Endothelial cell (in vitro differentiated cells): ENCODE data around the gene XYLT1. TPM values are rescaled to one million over a fixed set of nuclear protein-coding genes. Genes with fewer than 3 reads are reported as not detected.

ENCODE experiments used
- DNase-seq: peaks from one replicate; pipeline ENCODE4 v3.0.0; 2021; ENCODE audit warnings: low spot score
- H3K27ac Mint-ChIP-seq: one replicate; pipeline ENCODE4 v1.8.0; 2021; ENCODE audit warnings: mixed read lengths, inconsistent platforms; ENCODE audit not compliant: unreplicated experiment
- H3K27me3 Mint-ChIP-seq: one replicate; pipeline ENCODE4 v1.8.0; 2021; ENCODE audit warnings: mild to moderate bottlenecking, moderate library complexity, mixed read lengths, inconsistent platforms; ENCODE audit not compliant: unreplicated experiment
- H3K36me3 Mint-ChIP-seq: one replicate; pipeline ENCODE4 v1.8.0; 2021; ENCODE audit warnings: mild to moderate bottlenecking, low read depth, mixed read lengths, inconsistent platforms; ENCODE audit not compliant: unreplicated experiment
- H3K4me1 Mint-ChIP-seq: one replicate; pipeline ENCODE4 v1.8.0; 2021; ENCODE audit warnings: mild to moderate bottlenecking, mixed read lengths, inconsistent platforms; ENCODE audit not compliant: unreplicated experiment
- H3K4me3 Mint-ChIP-seq: one replicate; pipeline ENCODE4 v1.8.0; 2021; ENCODE audit warnings: mild to moderate bottlenecking, mixed read lengths, inconsistent platforms; ENCODE audit not compliant: unreplicated experiment
- H3K9me3 Mint-ChIP-seq: one replicate; pipeline ENCODE4 v1.8.0; 2021; ENCODE audit warnings: mixed read lengths, inconsistent platforms; ENCODE audit not compliant: unreplicated experiment
- total RNA-seq: library from RNA; stranded (reverse); fragmentation: NEBNext Ultra II Directional; extraction: Animal tissue kit (Norgen Biotek cat#: 25700); gene quantifications from one replicate; pipeline ENCODE4 v1.2.1, GENCODE V29; 2021; ENCODE audit not compliant: unreplicated experiment
- TF ChIP-seq, protein P1 (sequence below): fragments of 200-600 bp; sonication (generic); IDR thresholded peaks from one replicate; pipeline ENCODE4 v1.5.0; 2021; ENCODE audit warnings: antibody characterized with exemption; ENCODE audit not compliant: unreplicated experiment

The XYLT1 gene
- total RNA-seq, 1 donor from 2014 or later = 11.1 TPM

DNA sequence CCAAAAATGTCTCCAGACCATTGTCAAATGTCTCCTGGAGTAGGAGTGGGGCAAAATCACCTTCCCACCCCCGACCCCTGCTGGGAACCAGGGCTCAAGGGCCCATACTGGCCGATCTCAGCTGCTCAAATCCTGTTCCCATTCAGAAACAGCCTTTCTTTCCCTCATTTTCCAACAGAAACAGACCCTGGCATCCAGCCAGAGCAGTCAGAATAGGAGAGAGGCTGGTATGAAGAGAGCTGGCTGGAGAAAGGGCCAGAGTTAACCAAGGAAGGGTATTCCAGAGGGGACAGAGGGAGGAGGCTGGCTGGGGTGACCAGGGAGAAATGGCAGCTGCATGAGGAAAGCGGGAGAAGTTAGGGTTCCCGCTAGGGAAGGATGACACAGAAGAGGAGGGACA, 199.1 kb downstream of the XYLT1 start:
- Mint-ChIP-seq H3K4me1 (peaks cover 21% of the 10 kb centered on the region), H3K4me3 (no peak overlapping the region), H3K27me3 (peaks cover 6% of the 10 kb centered on the region), H3K27ac (no peak overlapping the region), H3K9me3 (no peaks in the 10 kb centered on the region), H3K36me3 (no peaks in the 10 kb centered on the region)
- DNase-seq = no peak
- TF ChIP-seq, protein P1, sequence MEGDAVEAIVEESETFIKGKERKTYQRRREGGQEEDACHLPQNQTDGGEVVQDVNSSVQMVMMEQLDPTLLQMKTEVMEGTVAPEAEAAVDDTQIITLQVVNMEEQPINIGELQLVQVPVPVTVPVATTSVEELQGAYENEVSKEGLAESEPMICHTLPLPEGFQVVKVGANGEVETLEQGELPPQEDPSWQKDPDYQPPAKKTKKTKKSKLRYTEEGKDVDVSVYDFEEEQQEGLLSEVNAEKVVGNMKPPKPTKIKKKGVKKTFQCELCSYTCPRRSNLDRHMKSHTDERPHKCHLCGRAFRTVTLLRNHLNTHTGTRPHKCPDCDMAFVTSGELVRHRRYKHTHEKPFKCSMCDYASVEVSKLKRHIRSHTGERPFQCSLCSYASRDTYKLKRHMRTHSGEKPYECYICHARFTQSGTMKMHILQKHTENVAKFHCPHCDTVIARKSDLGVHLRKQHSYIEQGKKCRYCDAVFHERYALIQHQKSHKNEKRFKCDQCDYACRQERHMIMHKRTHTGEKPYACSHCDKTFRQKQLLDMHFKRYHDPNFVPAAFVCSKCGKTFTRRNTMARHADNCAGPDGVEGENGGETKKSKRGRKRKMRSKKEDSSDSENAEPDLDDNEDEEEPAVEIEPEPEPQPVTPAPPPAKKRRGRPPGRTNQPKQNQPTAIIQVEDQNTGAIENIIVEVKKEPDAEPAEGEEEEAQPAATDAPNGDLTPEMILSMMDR = no peak

DNA sequence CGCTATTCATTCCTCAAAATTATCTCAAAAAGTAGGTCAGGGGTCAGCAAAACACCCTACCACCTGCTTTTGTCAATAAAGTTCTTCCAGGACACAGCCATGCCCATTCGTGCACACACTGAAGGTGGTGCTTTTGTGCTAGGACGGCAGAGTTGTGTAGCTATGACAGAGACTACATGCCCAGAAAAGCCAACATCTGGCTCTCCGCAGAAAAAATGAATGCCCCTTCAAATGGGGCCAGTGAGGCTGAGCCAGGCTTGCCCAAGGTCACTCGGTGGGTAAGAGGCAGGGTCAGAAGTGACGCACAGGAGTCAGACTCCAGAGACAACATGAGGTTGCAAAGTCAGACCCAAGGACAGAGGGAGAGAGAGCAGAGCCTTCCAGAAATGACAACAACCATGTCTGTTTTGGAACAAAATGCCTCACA, 200.1 kb downstream of the XYLT1 start:
- H3K36me3 Mint-ChIP-seq = no peaks in the 10 kb centered on the region
- H3K4me1 Mint-ChIP-seq = peaks cover 21% of the 10 kb centered on the region
- H3K27me3 Mint-ChIP-seq = peaks cover 6% of the 10 kb centered on the region
- DNase-seq = no peak
- H3K4me3 Mint-ChIP-seq = no peak overlapping the region
- no peak overlapping the region for H3K27ac Mint-ChIP-seq
- no peaks in the 10 kb centered on the region for H3K9me3 Mint-ChIP-seq
- TF ChIP-seq, protein P1 = no peak

DNA sequence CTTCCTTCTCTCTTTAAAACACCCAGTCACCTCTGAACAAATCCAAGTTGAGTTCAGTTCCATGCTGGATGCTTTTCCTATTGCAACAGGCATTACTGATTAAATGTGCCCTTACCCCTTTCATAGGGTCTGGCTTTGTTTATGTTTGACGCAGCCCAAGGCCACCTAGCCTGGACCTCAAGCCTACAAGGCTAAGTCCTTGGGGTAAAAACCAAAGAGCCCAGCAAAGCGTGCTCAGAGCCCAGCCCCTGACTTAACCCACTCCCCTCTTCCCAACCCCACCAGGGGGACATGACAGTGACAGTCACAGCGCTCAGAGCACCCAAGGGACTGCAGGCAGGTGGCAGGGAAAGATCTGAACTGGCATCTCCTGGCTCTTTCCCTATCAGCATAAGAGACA, 200.6 kb downstream of the XYLT1 start:
- Mint-ChIP-seq H3K9me3 (no peaks in the 10 kb centered on the region), H3K4me1 (peaks cover 20% of the 10 kb centered on the region), H3K4me3 (no peak overlapping the region), H3K27ac (no peak overlapping the region), H3K36me3 (no peaks in the 10 kb centered on the region), H3K27me3 (peaks cover 6% of the 10 kb centered on the region)
- DNase-seq = no peak
- TF ChIP-seq, protein P1 = no peak

DNA sequence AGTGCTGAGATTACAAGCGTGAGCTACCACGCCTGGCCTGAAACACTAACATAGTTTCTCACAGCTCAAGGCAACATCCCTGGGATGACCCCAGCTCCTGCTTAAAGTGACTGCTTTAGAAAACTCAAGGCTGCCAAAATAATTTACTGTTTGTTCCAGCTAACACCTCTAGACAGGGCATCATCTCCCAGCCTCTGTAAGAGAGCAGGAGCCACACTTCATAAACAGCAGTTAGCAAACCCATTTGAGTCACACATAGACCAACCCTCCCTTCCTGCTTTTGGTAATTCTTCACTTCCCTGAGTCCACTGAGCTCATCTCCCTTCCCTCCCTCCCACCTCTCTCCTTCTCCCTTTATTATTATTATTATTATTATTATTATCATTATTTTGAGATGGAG, 201.3 kb downstream of the XYLT1 start:
- Mint-ChIP-seq H3K4me3 (no peak overlapping the region), H3K27ac (no peak overlapping the region)
- DNase-seq = no peak

DNA sequence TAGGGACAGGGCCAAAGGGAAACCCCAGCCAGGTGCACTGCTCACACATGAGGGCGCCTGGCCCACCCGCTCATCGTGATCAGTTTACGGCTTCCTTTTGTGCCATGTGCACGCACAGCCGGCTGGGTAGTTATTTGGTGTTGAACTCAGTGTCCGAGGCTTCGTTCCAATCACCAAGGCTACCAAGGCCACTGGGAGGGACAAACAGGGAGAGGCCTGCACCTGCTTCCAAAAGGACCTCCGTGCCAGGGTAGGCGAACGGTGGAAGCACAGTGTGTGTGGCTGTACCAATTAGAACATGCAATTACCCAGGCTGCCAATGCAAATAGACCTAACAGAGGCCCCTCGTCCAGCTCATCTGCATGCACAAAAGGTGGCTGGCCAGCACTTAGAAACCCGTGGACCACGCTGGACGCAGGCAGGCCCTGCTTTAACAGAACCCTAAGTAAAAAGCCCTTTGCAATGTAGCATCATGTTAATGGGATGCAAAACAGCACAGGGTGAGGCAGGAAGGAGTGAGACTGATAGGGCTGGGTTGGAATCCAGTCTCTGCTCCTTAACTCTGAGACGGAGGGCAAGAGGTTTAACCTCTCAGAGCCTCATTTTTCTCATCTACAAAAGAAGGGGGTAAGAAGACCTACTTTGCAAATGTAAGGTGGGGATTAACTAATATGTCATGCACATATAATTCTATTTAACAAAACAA, 204.0 kb downstream of the XYLT1 start:
- peaks cover 12% of the 10 kb centered on the region for H3K4me1 Mint-ChIP-seq
- H3K27me3 Mint-ChIP-seq = no peaks in the 10 kb centered on the region
- no peak overlapping the region for H3K4me3 Mint-ChIP-seq
- H3K27ac Mint-ChIP-seq = no peak overlapping the region
- TF ChIP-seq, protein P1 = no peak
- no peaks in the 10 kb centered on the region for H3K9me3 Mint-ChIP-seq
- H3K36me3 Mint-ChIP-seq = no peaks in the 10 kb centered on the region
- DNase-seq = no peak

More for the DNA sequence above, 201.3 kb downstream of the XYLT1 start:
- Mint-ChIP-seq H3K27me3 (peaks cover 6% of the 10 kb centered on the region), H3K36me3 (no peaks in the 10 kb centered on the region), H3K4me1 (peaks cover 16% of the 10 kb centered on the region), H3K9me3 (no peaks in the 10 kb centered on the region)
- TF ChIP-seq, protein P1 = no peak
